Measurements from ENCODE around the gene SFXN4.

DNA sequence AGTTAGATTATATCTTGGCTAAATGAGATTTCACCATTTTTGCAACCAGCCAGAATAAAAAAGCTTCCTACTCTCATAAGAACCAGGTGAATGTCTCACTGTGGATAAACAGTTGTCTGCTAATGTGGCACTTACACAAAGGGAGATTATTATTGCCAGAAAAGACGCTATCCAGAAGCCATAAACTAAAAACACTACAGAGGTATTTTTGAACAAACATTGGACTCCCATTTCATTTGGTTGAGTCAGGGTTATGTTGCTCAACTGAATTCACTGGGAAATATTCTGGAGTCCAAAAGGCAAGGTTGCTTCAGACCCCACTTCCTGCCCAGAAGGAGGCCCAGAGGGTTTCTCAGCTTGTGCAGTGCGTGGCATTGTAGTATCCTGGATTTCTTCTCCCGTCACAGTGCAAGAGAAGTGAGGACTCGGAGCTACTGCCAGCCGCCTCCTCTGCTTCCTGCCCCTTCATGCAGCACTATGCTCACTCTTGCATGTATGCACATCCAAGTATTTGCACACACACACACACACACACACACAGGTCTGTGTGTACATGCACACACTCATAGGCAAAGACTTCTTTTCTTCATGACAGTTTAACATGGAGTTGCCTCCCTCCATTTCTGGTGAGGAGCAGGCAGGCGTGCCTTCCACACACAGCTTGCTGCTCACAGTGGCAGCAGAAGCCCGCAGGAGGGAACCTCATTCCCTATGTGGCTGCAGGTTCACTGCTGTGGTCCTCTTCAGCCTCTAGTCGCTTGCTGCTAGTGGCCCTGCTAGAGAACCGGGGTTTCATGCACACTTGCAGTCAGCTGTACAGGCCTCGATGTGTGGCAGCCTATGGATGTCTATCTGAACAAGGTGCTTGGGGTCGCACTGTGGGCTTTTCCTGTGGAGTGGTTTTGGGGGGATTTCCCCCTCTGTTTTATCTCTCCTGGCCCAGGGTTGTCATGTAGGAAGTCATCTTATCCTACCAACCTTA, 51.5 kb downstream of the SFXN4 start:
- TF ChIP-seq EZH2 (IDR thresholded peaks at IDR 0.05; ENCODE audit: insufficient read depth, poor library complexity, severe bottlenecking) (no peak), EZH2phosphoT487 (IDR thresholded peaks at IDR 0.05; ENCODE audit: insufficient read depth, low read depth) (no peak)
